Measurements from ENCODE around the gene ELP5.

Gene ELP5

DNA sequence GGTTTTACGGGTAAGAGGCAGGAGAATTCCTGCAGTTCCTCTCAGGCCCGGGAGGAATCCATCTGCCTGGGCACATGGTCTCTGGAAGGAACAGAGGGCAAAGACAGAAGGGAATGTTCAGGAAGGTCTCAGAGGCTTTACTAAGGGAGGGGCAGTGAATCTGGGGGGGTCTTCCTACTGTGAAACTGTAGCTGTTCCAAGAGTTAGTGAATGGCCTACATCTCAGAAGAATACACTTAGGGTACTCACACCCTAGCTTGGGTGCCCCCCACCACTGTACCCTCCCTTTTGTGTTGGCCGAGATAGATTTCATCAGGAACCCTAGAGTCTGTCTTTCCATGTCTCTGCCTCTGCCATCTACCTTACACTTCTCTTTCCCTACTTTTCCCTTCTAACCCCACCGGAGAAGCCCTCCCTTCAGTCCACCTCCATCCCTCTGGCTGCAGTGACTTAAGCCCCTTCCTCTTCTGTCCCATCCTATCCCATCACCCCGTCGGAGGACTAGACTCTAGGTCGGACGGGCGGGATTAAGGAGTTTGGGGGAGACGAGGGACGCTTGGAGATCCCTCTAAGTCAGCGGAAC is 32.7 kb upstream of the ELP5 start:
- POLR2A ChIA-PET (ENCODE audit: low non-redundant PET): no interaction called here
- peak overlapping the region; percentile 99 for H3K27ac ChIP-seq
- TF ChIP-seq, protein P1, sequence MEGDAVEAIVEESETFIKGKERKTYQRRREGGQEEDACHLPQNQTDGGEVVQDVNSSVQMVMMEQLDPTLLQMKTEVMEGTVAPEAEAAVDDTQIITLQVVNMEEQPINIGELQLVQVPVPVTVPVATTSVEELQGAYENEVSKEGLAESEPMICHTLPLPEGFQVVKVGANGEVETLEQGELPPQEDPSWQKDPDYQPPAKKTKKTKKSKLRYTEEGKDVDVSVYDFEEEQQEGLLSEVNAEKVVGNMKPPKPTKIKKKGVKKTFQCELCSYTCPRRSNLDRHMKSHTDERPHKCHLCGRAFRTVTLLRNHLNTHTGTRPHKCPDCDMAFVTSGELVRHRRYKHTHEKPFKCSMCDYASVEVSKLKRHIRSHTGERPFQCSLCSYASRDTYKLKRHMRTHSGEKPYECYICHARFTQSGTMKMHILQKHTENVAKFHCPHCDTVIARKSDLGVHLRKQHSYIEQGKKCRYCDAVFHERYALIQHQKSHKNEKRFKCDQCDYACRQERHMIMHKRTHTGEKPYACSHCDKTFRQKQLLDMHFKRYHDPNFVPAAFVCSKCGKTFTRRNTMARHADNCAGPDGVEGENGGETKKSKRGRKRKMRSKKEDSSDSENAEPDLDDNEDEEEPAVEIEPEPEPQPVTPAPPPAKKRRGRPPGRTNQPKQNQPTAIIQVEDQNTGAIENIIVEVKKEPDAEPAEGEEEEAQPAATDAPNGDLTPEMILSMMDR (conservative IDR thresholded peaks at IDR 0.05; ENCODE audit: low read depth): no peak

DNA sequence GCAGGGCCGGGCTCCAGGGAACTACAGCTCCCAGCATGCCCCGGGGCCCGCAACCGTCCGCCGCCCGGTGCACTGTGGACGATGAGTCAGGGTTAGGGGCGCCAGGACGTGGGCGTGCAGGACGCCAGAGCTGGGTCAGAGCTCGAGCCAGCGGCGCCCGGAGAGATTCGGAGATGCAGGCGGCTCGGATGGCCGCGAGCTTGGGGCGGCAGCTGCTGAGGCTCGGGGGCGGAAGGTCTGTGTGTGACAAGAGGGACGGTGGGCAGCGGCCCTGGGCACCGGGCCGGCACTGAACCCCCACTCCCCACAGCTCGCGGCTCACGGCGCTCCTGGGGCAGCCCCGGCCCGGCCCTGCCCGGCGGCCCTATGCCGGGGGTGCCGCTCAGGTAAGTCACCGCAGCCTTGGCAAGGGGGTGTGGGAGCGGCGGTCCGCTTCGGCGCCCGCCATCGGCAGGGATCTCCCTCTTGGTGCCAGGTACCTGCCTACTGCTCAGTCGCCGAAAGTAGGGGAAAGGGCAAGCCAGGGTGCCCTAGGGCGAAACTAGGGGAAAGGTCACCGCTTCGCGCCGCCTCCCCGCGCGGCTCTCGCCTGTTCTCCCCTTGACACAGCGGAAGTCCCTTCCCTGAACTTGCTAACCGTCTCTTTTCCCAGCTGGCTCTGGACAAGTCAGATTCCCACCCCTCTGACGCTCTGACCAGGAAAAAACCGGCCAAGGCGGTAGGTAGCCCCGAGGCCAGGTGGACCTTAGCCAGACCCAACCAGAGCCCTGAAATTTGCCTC is 32.0 kb upstream of the ELP5 start, which contains the start of the genes ACADVL and DLG4:
Gene ACADVL, plus strand, starts transcription at position 127 of the 781 bp plus-strand sequence. Its CDS starts 47 bp downstream, at position 174.
Gene DLG4, minus strand, starts transcription at position 25 of the 781 bp plus-strand sequence.
- ChIA-PET POLR2A (ENCODE audit: low non-redundant PET) (interaction anchor here (0.8 to 1.7 kb wide), 4 partner anchors 12 to 234 kb away, joined by 3 to 6 read pairs (median 4); no protein-coding TSS in a partner anchor), CTCF (interaction anchor here (0.6 to 1.7 kb wide), 5 partner anchors 12 to 174 kb away, joined by 3 to 8 read pairs (median 4); no protein-coding TSS in a partner anchor)
- peak; percentile 87 for DNase-seq (ENCODE audit: low spot score)
- peak within 1 kb of the TSS; percentile 99 for H3K27ac ChIP-seq
- TF ChIP-seq, protein P1 (conservative IDR thresholded peaks at IDR 0.05; ENCODE audit: low read depth): no peak

More for the DNA sequence above, 32.7 kb upstream of the ELP5 start:
- CTCF ChIA-PET: interaction anchor here (0.6 to 1.7 kb wide), 3 partner anchors 156 to 174 kb away, joined by 3 to 5 read pairs (median 4); no protein-coding TSS in a partner anchor
- no peak for DNase-seq (ENCODE audit: low spot score)

DNA sequence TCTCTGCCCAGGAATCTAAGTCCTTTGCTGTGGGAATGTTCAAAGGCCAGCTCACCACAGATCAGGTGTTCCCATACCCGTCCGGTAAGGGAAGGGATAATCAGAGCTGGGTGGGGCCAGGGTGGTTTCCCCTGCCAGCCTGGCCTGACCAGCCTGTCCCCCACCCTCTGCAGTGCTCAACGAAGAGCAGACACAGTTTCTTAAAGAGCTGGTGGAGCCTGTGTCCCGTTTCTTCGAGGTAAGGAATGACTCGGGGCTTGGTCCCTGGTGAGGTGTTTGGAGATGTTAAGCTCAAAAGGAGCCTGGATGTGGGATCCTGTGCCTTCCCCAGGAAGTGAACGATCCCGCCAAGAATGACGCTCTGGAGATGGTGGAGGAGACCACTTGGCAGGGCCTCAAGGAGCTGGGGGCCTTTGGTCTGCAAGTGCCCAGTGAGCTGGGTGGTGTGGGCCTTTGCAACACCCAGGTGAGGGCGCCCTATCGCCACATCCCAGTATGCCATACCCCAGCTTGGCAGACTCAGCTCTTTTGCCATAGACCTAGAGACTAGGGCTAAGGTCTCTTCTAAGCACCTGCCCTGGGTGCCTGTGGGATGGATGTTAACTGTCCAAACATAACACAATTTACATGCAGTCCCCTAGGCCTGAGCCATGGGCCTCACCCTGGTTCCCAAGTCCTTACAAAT is 31.3 kb upstream of the ELP5 start:
- peak overlapping the region; percentile 99 for H3K27ac ChIP-seq
- ChIA-PET POLR2A (ENCODE audit: low non-redundant PET) (interaction anchor here (0.8 to 1.7 kb wide), 4 partner anchors 12 to 235 kb away, joined by 3 to 6 read pairs (median 4); no protein-coding TSS in a partner anchor), CTCF (interaction anchor here (0.5 to 1.1 kb wide), 6 partner anchors 11 to 168 kb away, joined by 3 to 8 read pairs (median 4); partner anchors contain the start of gene ACAP1)
- TF ChIP-seq, protein P1 (conservative IDR thresholded peaks at IDR 0.05; ENCODE audit: low read depth): peak; percentile 43
- DNase-seq (ENCODE audit: low spot score): peak; percentile 75

DNA sequence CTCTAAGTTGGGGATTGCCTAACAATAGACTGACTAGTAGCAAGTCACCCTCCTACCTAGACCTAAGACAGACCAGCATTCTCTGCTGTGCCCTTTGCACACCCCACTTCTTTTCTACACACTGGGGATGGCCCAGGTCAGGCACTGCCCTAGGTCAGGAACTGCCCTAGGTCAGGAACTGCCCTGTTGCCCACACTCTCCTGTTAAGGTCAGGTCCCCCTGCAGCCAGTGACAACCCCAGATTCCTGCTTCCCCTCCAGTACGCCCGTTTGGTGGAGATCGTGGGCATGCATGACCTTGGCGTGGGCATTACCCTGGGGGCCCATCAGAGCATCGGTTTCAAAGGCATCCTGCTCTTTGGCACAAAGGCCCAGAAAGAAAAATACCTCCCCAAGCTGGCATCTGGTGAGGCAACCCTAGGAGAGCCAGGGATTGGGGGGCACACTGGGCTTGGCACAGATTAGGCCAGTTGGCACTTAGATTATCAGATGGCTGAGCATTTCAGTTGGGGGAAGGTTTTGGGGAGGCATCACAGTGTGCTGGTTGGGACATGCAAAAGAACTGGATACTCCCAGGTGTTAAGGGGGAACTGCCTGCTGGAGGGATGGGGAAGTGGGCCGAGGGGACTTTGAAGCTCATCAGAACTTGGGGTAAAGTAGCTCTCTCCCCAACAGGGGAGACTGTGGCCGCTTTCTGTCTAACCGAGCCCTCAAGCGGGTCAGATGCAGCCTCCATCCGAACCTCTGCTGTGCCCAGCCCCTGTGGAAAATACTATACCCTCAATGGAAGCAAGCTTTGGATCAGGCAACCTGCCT is 30.5 kb upstream of the ELP5 start:
- POLR2A ChIA-PET (ENCODE audit: low non-redundant PET): interaction anchor here (1.0 to 1.7 kb wide), 3 partner anchors 11 to 20 kb away, joined by 3 to 6 read pairs (median 6); no protein-coding TSS in a partner anchor
- H3K27ac ChIP-seq: peak overlapping the region; percentile 99

DNA sequence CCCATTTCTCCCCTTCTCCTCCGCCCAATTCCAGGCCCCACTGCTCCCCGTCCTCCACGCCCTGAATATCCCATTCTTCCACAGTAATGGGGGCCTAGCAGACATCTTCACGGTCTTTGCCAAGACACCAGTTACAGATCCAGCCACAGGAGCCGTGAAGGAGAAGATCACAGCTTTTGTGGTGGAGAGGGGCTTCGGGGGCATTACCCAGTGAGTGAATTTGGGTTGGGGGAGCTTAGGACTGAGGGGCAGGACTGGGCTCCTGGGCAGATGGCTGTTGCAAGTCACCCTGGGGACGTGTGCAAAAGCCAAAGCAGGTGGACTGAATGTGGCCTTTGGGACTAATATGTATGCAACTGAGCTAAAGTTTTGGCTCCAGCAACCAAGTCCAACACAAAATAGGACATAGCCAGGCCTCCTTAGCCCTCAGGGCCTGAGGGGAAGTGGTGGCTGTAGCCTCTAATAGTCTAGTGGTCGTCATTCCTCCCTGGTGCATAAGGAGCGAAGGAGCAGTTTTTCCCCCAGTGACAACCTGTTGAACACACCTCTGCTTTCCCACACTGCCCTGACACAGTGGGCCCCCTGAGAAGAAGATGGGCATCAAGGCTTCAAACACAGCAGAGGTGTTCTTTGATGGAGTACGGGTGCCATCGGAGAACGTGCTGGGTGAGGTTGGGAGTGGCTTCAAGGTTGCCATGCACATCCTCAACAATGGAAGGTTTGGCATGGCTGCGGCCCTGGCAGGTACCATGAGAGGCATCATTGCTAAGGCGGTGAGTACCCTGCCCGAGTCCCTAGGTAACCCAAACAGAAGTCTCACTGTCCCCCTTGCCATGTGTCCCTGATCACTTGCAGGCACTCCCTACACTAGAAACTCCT is 29.7 kb upstream of the ELP5 start:
- no peak for DNase-seq (ENCODE audit: low spot score)
- CTCF ChIA-PET: interaction anchor here (0.9 to 1.1 kb wide), 2 partner anchors 15 to 16 kb away, joined by 3 read pairs; no protein-coding TSS in a partner anchor
- POLR2A ChIA-PET (ENCODE audit: low non-redundant PET): no interaction called here
- TF ChIP-seq, protein P1 (conservative IDR thresholded peaks at IDR 0.05; ENCODE audit: low read depth): no peak
- peak overlapping the region; percentile 99 for H3K27ac ChIP-seq

More for the DNA sequence above, 30.5 kb upstream of the ELP5 start:
- no peak for DNase-seq (ENCODE audit: low spot score)
- CTCF ChIA-PET: interaction anchor here (0.5 to 1.1 kb wide), 5 partner anchors 17 to 115 kb away, joined by 3 to 4 read pairs (median 3); partner anchors contain the start of gene ACAP1
- TF ChIP-seq, protein P1 (conservative IDR thresholded peaks at IDR 0.05; ENCODE audit: low read depth): no peak
